Measurements from ENCODE around the gene SBF2.
"Not testable (repeated sequence)": the region's sequence is repeated elsewhere in the genome, so short reads cannot be mapped to it uniquely, and the experiment has no call there.

Gene SBF2

GRCh38 chr11:10197091-10197490, 96.9 kb downstream of the SBF2 start:
- no peak for DNase-seq (ENCODE audit: low read depth in 3 of 3)

GRCh38 chr11:10192036-10192435, 102.0 kb downstream of the SBF2 start:
- no peak for DNase-seq (ENCODE audit: low read depth in 3 of 3)

GRCh38 chr11:10181811-10182210, 112.2 kb downstream of the SBF2 start:
- no peak for DNase-seq (ENCODE audit: low read depth in 3 of 3)

GRCh38 chr11:10164621-10165020, 129.4 kb downstream of the SBF2 start:
- DNase-seq (ENCODE audit: low read depth in 3 of 3): no peak

GRCh38 chr11:10162222-10162621, 131.8 kb downstream of the SBF2 start:
- no peak for DNase-seq (ENCODE audit: low read depth in 3 of 3)

- no peak for DNase-seq (ENCODE audit: low read depth in 3 of 3)
These were observed 133.7 kb downstream of the SBF2 start for GRCh38 chr11:10160350-10160749.

GRCh38 chr11:10158461-10158860, 135.6 kb downstream of the SBF2 start:
- DNase-seq (ENCODE audit: low read depth in 3 of 3): no peak

GRCh38 chr11:10155793-10156490, 138.1 kb downstream of the SBF2 start:
- no peak for DNase-seq (ENCODE audit: low read depth in 3 of 3)

GRCh38 chr11:10150800-10151199, 143.2 kb downstream of the SBF2 start:
- DNase-seq (ENCODE audit: low read depth in 3 of 3): no peak

GRCh38 chr11:10149553-10149952, 144.5 kb downstream of the SBF2 start:
- DNase-seq (ENCODE audit: low read depth in 3 of 3): no peak

- DNase-seq (ENCODE audit: low read depth in 3 of 3): no peak
These were observed 146.8 kb downstream of the SBF2 start for GRCh38 chr11:10147195-10147594.

GRCh38 chr11:10144954-10145353, 149.1 kb downstream of the SBF2 start:
- no peak for DNase-seq (ENCODE audit: low read depth in 3 of 3)

- DNase-seq (ENCODE audit: low read depth in 3 of 3): no peak
These were observed 154.4 kb downstream of the SBF2 start for GRCh38 chr11:10139656-10140055.

- DNase-seq (ENCODE audit: low read depth in 3 of 3): no peak
These were observed 154.9 kb downstream of the SBF2 start for GRCh38 chr11:10139143-10139542.

- no peak for DNase-seq (ENCODE audit: low read depth in 3 of 3)
These were observed 159.0 kb downstream of the SBF2 start for GRCh38 chr11:10134975-10135481.

- DNase-seq (ENCODE audit: low read depth in 3 of 3): not testable (repeated sequence)
These were observed 159.8 kb downstream of the SBF2 start for GRCh38 chr11:10134226-10134625.

GRCh38 chr11:10133251-10133650, 160.8 kb downstream of the SBF2 start:
- DNase-seq (ENCODE audit: low read depth in 3 of 3): not testable (repeated sequence)

GRCh38 chr11:10130875-10131274, 163.1 kb downstream of the SBF2 start:
- DNase-seq (ENCODE audit: low read depth in 3 of 3): no peak

GRCh38 chr11:10129184-10129583, 164.8 kb downstream of the SBF2 start:
- not testable (repeated sequence) for DNase-seq (ENCODE audit: low read depth in 3 of 3)

GRCh38 chr11:10125522-10126133, 168.4 kb downstream of the SBF2 start:
- no peak for DNase-seq (ENCODE audit: low read depth in 3 of 3)

GRCh38 chr11:10122326-10123197, 171.5 kb downstream of the SBF2 start:
- DNase-seq (ENCODE audit: low read depth in 3 of 3): no peak

GRCh38 chr11:10118865-10119264, 175.2 kb downstream of the SBF2 start:
- DNase-seq (ENCODE audit: low read depth in 3 of 3): no peak
